K562 (cell line): ENCODE results near the gene GALNT17.

ENCODE experiments used
- CBFA2T3 ChIP-seq: fragments of 450-650 bp; IDR thresholded peaks from 2 replicates; pipeline ENCODE4 v1.6.1; 2017
- E2F3 ChIP-seq: fragments of 250-450 bp; sonication (Bioruptor Pico); IDR thresholded peaks from 2 replicates; pipeline ENCODE4 v1.4.0; 2020; ENCODE audit warnings: mild to moderate bottlenecking
- EZH2 ChIP-seq: IDR thresholded peaks from 2 replicates; pipeline ENCODE4 v1.6.1; 2012; ENCODE audit warnings: low read depth, mild to moderate bottlenecking, inconsistent platforms, low read length, borderline replicate concordance
- KLF13 ChIP-seq: fragments of 450-650 bp; IDR thresholded peaks from 2 replicates; pipeline ENCODE4 v1.6.1; 2016; ENCODE audit warnings: missing genetic modification characterization, low read depth, mild to moderate bottlenecking, missing compliant biosample characterization, moderate library complexity, borderline replicate concordance
- POLR2A ChIP-seq: fragments of 450-650 bp; conservative IDR thresholded peaks from 2 replicates; pipeline ENCODE4 v1.6.1; 2016
- POLR2AphosphoS5 ChIP-seq: IDR thresholded peaks from 2 replicates; pipeline ENCODE4 v1.6.1; 2011; ENCODE audit warnings: mild to moderate bottlenecking, low read depth, low read length, moderate library complexity; ENCODE audit not compliant: control insufficient read depth, insufficient read depth
- SMC3 ChIP-seq: conservative IDR thresholded peaks from 2 replicates; pipeline ENCODE4 v1.6.1; 2011; ENCODE audit warnings: low read depth, low read length, improper control_type of control experiment; ENCODE audit not compliant: insufficient read depth
- SNIP1 ChIP-seq: fragments of 450-650 bp; IDR thresholded peaks from 2 replicates; pipeline ENCODE4 v1.7.1; 2017; ENCODE audit warnings: low read depth, mild to moderate bottlenecking
- TF ChIP-seq, protein P1 (sequence below), 3 experiments: IDR thresholded peaks in 2 of 3; conservative IDR thresholded peaks in 1 of 3; 2 replicates each; pipeline ENCODE4 v1.5.1; 2011 to 2012; ENCODE audit warnings: low read length in 3 of 3, mild to moderate bottlenecking in 3 of 3, control low read depth in 2 of 3, improper control_type of control experiment in 1 of 3, inconsistent platforms in 1 of 3, low read depth in 1 of 3, mixed read lengths in 1 of 3, moderate library complexity in 1 of 3; ENCODE audit not compliant: insufficient read depth in 2 of 3

GRCh38 chr7:71281261-71281660 is 149.3 kb downstream of the GALNT17 start:
- no peak for TF ChIP-seq POLR2AphosphoS5
- TF ChIP-seq CBFA2T3 = no peak
- TF ChIP-seq POLR2A = no peak
- TF ChIP-seq EZH2 = no peak
- TF ChIP-seq SMC3 = no peak
- no peak for TF ChIP-seq SNIP1
- TF ChIP-seq, protein P1, sequence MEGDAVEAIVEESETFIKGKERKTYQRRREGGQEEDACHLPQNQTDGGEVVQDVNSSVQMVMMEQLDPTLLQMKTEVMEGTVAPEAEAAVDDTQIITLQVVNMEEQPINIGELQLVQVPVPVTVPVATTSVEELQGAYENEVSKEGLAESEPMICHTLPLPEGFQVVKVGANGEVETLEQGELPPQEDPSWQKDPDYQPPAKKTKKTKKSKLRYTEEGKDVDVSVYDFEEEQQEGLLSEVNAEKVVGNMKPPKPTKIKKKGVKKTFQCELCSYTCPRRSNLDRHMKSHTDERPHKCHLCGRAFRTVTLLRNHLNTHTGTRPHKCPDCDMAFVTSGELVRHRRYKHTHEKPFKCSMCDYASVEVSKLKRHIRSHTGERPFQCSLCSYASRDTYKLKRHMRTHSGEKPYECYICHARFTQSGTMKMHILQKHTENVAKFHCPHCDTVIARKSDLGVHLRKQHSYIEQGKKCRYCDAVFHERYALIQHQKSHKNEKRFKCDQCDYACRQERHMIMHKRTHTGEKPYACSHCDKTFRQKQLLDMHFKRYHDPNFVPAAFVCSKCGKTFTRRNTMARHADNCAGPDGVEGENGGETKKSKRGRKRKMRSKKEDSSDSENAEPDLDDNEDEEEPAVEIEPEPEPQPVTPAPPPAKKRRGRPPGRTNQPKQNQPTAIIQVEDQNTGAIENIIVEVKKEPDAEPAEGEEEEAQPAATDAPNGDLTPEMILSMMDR (IDR thresholded peaks at IDR 0.05 in 2 of 3, conservative IDR thresholded peaks at IDR 0.05 in 1 of 3; ENCODE audit: insufficient read depth in 2 of 3, low read depth in 1 of 3, low read length in 3 of 3) = no peak
- TF ChIP-seq E2F3 (CRISPR knock-in tag) = no peak
- TF ChIP-seq KLF13 (tag) = no peak
